Skin of body (tissue), 2 donors: ENCODE data around the gene MAPT. TPM values are rescaled to one million over a fixed set of nuclear protein-coding genes. Genes with fewer than 3 reads are reported as not detected.
"Not testable (repeated sequence)": the region's sequence is repeated elsewhere in the genome, so short reads cannot be mapped to it uniquely, and the experiment has no call there.

ENCODE experiments used
- DNase-seq: peaks from one replicate; lab custom pipeline; 2025; lab: John Stamatoyannopoulos, UW
- total RNA-seq: library from RNA; depleted of rRNA; stranded (reverse); fragments of >200 nt; gene quantifications from one replicate; pipeline ENCODE4 v1.2.3, GENCODE V29; 2014

The MAPT gene
- total RNA-seq, 1 donor from 2014 or later, result 4.8 TPM

DNA sequence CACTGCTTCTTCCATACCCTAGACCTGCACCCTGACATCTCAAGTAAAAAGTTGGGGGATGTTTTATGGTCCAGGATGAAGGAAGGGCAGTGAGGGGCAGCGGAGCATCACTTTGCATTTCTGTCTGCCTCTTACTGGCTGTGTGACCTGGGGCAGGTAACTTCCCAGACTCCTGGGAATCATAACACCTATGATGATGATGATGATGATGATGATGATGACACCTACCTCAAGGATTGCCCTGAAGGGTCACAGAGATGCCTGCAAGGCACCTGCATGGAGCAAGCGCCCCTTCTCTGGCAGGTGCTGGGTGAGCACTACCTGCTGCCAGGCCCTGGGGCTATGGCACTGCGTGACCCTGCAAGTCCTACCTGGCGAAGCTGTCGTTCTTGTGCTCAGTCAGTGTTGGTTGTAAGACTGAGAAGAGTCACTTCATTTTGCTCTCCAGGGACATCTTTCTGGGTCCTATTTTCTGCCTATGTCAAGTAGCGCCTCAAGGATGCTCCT, 58.5 kb downstream of the MAPT start:
- DNase-seq, result no peak

DNA sequence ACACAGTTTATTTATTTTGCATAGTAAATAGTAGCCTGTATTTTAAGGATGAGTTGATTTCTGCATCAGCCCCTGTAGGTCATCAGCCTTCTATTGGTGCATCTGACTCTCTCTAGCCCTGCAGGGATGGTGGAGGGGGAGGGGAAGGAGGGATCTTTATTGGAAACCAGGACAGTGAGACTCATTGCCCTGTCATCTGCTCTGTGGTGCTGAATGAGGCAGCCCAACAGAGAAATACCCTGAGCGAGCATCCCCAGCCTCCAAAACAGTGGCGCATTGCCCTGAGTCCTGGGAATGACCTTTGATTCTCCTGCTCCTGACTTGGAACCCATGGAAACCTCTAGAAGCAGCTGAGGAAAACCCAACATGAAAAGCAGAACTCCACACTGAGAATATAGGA, 59.2 kb downstream of the MAPT start:
- no peak for DNase-seq

DNA sequence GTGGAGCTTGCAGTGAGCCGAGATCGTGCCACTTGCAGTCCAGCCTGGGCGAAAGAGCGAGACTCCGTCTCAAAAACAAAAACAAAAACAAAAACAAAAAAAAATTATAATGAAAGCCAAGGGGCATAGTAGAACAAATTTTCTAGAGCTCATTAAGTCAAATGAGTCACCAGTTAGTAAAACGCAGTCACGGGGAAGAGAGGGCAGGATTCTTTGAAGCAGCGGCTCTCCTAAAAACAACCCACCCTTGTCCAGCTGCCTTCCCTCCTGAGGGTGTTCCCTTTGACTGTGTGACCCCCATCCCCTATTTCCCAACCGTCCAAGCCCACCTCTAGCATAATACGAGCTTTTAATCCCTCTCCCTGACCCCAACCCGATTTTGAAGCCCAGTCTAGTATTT, 60.6 kb downstream of the MAPT start:
- DNase-seq, result no peak

DNA sequence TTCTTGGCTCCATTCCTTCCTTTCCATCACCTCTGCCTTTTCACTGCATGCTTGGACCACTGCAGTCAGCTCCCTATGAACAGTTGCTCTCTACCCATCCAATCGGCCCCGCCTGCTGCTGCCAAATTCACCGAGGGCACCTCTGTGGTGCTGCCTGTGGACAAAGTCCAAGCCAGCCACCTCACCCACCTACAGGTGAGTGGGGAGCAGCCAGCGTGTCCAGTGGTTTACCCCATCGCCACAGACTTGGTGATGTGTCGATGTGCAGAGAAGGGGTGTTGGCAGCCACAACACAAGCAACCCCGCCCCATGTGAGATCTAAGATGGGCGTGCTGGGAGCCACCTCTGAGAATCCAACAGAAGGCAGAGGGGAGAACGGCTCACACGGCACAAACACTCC, 61.0 kb downstream of the MAPT start:
- no peak for DNase-seq

DNA sequence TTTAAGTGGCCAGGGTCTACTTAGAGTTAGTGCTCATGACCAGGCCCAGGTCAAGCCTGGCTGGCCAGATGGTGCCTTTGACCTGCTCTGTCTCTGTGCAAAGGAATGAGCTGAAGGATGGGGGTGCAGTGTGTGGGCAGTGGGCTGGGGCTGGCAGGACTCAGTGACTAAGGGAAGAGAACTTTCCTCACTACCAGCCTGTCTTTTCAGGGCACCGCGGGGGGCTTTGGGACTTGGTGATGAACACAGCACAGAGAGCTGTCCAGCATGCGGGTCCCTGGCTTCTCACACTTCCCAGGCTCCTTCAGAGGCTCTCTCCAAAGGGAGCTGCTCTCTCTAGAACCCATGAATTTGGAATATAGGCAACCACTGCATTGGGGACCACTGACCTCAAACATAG, 61.7 kb downstream of the MAPT start:
- no peak for DNase-seq

DNA sequence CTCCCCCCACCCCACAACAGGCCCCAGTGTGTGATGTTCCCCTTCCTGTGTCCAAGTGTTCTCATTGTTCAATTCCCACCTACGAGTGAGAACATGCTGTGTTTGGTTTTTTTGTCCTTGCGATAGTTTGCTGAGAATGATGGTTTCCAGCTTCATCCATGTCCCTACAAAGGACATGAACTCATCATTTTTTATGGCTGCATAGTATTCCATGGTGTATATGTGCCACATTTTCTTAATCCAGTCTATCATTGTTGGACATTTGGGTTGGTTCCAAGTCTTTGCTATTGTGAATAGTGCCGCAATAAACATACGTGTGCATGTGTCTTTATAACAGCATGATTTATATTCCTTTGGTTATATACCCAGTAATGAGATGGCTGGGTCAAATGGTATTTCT, 62.4 kb downstream of the MAPT start:
- not testable (repeated sequence) for DNase-seq

DNA sequence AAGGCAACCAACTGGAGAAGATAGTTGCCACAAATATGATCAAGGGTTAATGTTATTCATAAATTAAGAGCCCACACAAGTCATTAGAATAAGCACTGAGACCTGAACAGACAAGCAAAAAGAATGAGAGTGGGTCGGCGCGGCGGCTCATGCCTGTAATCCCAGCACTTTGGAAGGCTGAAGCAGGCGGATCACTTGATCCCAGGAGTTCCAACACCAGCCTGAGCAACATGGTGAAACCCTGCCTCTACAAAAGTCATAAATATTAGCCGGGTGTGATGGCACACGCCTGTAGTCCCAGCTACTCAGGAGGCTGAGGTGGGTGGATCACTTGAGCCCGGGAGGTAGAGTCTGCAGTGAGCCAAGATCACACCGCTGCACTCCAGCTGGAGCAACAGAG, 64.0 kb downstream of the MAPT start:
- DNase-seq, result no peak

DNA sequence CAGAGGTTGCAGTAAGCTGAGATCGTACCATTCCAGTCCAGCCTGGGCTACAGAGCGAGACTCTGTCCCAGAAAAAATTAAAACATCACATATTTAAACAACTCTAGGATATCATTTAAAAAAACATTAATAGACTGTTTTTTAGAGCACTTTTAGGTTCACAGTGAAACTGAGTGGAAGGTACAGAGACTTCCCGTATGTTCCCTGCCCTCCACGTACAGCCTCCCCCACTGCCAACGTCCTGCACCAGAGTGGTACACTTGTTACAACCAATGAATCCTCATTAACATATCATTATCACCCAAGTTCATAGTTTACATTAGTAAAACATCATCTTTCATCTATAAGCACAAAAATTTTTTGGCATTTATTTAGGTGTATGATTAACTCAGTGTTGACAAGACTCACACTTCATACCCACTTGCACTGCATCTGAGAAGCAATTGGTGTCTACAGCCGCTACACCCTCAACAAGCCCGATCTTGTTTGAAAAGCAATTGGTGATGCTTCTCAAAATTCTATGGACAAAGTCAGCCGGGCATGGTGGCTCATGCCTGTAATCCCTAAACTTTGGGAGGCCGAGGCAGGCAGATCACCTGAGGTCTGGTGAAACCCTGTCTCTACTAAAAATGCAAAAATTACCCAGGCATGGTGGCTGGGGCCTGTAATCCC, 64.8 kb downstream of the MAPT start:
- DNase-seq, result no peak

DNA sequence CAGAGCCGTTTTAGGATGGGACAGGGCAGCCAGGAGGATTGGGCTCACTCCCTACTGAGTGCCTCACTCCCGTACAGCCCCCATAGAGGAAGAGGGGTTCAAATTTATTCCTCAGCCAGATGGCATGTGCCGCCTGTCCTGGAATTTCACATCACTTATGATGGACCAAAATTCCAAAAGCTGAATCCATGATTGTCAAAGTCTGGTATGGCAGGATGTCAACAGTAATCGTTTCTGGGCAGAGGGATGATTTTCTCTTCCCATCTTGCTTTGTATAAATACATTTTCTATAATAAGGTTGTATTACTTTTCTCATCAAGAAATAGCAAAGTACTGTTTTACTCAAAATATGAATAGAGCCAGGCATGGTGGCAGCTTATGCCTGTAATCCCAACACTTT, 66.0 kb downstream of the MAPT start:
- no peak for DNase-seq

DNA sequence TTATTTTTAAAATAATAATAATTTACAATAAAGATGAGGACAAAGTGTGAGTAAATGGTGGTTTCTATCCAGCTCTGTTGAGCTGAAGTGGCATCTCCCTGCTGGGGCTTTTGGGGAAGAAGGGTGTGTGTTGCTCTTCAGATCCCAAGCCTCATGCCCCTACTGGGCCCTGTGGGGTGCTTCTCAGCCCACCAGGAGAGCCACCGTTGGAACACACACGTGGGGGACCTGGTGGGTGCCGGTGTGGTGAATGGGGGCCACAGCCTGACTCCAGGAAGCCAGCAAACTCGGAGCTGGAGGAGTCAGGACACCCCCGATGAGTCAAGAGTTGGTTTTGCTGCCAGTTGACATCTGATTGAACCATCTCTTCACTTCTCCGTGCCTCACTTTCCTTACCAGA, 66.9 kb downstream of the MAPT start:
- no peak for DNase-seq

DNA sequence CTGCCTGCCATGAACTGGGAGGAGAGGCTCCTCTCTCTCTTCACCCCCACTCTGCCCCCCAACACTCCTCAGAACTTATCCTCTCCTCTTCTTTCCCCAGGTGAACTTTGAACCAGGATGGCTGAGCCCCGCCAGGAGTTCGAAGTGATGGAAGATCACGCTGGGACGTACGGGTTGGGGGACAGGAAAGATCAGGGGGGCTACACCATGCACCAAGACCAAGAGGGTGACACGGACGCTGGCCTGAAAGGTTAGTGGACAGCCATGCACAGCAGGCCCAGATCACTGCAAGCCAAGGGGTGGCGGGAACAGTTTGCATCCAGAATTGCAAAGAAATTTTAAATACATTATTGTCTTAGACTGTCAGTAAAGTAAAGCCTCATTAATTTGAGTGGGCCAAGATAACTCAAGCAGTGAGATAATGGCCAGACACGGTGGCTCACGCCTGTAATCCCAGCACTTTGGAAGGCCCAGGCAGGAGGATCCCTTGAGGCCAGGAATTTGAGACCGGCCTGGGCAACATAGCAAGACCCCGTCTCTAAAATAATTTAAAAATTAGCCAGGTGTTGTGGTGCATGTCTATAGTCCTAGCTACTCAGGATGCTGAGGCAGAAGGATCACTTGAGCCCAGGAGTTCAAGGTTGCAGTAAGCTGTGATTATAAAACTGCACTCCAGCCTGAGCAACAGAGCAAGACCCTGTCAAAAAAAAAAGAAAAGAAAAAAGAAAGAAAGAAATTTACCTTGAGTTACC, 68.0 kb downstream of the MAPT start:
- no peak for DNase-seq

DNA sequence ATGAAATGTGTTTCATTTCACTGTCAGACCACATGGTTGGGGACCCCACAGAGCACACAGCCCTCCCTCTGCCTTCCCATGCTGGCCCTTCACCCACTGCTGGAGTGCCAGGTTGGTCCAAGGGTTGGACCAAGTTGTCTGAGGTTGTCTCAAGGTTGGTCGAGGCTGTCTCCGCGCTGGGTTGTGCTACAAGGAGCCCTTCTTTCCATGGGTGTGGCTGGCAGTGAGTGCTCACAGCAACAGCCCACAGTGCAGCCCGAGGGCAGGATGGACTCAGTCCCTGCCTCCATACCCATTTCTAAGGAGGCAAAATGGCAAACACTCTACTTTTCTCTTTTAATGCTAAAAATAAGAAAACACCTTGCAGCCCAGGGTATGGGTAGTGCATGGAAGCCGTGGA, 68.9 kb downstream of the MAPT start:
- no peak for DNase-seq

DNA sequence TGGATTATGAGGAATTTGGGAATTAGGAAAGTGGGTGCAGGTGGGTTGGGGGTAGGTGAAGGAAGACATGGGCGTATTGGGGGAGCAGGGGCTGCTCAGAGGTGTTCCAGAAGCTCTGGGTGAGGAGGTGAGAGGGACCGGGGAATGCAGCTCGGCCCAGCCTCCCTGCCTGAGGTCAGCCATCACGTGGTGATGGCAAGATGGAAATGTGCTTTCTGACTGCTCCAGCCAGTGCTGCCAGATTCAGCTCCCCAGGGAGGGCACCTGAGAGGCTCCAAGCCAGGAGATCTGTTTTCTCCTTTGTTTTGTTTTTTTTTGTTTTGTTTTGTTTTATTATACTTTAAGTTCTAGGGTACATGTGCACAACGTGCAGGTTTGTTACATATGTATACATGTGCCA, 69.5 kb downstream of the MAPT start:
- no peak for DNase-seq

DNA sequence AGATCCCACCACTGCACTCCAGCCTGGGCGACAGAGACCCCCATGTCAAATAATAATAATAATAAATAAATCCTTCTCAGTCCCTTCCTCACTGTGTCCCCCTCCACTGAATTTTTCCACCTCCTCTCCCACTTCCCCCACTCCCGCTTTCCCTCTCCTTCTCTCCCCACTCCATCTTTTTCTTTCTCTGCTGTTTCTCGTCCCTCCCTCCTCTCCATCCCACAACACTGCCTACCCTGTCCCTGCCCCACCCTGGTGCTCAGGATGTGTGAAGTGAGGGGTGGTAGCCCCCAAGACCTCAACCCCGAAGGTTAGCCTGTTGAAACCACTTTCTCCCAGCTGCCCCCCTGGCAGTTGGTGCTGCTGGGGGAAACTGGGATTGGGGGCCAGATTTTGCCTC, 70.3 kb downstream of the MAPT start:
- DNase-seq, result no peak

DNA sequence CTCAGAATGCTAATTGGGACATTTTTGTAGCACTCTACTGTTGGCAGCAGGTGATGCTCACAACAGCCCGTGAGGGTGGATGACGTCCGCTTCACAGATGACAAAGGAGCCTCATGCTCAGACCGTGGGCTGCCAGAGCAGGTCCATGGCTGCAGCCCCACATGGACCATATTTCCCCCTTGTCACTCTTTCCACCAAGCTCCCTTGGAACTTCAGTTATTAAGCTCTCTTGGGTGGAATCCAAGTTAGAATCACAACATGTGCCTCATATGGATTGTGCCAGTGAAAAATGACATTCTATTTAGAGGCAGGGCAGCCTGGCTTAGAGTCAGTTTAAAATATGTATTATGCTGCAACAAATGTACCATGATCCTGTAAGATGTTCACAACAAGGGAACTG, 71.5 kb downstream of the MAPT start:
- peak; percentile 32 for DNase-seq

DNA sequence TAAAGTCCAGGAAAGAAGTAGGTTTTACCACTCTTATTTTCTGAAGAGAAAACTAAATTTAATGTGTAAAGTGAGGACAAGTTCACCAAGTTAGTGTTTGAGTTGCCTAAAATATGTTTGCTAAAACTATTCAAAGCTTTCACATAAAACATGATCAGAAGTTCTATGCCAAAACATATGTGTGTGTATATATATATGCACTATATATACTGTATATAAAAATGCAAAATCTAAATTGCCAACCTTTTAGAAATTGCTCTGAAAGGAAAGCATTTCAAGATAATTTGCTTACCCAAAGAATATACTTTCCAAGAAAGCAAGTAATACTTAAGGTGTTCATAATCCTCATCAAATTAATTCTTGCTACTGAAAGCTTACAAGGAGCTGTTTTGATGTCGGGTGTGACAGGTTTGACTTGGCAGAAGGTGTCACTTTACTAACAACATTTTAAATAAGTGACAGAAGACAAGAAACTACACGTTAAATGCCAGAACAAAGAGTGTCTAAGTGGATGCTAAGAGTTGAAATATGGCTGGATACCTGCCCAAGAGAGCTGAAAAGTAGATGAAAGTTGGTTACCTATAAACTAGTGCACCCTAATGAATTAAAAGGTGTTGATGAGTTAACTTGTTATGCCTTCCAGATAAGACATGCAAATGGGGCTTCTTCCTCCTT, 72.4 kb downstream of the MAPT start:
- DNase-seq, result no peak

DNA sequence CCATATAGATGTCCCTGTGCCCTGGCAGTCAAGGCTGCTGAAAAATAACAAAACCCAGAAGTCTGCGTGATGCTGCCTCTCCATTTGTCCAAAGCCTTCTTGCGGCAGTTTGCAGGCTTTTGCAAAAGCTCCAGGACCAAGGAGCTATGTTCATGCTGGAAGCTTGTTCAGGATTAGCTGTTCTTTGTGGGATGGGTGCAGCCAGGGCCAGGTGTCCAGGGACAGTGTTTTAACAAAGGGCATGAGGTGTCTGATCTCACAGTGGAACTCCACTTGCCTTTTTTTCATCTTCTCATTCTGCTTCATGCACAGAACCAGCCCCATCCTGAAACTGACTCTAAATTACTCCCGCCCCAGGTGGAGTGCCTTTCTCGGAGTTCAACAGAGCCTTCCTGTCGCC, 73.0 kb downstream of the MAPT start:
- DNase-seq, result no peak

DNA sequence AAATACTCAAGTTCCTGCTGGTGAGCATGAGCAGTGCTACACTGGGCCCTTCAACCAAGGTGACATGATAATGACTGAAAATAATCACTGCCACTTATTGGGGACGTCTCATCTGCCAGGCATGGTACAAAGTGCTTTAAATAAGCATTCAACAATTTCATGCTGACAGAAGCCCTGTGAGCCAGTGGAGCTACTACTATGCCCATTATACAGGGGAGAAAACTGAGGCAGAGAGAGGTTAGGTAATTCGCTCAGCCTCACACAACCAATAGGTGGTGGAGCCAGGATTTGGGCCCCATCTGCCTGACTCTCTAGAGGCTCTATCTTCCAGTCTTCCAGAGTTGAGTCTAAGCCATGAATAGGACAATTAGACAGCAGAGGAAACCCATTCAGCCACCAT, 74.4 kb downstream of the MAPT start:
- no peak for DNase-seq

DNA sequence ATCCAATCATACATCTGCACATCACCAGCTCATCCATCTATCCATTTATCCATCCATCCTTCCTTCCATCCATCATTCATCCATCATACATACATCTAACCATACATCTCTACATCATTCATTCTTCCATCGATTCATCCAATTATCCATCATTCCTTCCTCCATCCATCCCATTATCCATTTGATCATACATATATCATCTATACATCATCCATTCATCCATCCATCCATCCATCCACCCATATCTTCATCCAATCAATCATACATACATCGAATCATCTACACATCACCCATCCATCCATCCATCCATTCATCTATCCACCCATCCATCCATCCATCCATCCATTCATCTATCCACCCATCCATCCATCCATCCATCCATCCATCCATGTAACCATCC, 75.4 kb downstream of the MAPT start:
- no peak for DNase-seq

DNA sequence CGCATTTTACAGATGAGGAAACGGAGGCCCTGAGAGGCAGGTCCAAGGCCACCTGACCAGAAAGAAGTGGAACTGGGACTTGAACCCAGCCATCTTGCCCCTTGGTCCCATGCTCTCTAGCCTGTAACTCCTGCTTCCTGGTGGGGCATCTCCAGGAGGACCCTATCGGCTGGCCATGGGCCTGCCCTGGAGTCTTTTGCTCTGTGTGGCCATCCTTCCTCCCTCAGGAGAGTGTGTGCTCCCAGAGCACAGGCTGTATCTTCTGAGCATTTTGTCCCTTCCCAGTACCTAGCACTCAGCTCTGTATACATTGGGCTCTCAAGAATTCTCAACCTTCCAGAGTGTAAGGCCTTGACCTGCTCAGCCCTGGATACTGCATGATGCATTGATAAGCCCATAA, 76.3 kb downstream of the MAPT start:
- no peak for DNase-seq

DNA sequence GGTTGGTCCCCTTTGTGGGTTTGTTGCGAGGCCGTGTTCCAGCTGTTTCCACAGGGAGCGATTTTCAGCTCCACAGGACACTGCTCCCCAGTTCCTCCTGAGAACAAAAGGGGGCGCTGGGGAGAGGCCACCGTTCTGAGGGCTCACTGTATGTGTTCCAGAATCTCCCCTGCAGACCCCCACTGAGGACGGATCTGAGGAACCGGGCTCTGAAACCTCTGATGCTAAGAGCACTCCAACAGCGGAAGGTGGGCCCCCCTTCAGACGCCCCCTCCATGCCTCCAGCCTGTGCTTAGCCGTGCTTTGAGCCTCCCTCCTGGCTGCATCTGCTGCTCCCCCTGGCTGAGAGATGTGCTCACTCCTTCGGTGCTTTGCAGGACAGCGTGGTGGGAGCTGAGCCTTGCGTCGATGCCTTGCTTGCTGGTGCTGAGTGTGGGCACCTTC, 77.4 kb downstream of the MAPT start:
- no peak for DNase-seq

DNA sequence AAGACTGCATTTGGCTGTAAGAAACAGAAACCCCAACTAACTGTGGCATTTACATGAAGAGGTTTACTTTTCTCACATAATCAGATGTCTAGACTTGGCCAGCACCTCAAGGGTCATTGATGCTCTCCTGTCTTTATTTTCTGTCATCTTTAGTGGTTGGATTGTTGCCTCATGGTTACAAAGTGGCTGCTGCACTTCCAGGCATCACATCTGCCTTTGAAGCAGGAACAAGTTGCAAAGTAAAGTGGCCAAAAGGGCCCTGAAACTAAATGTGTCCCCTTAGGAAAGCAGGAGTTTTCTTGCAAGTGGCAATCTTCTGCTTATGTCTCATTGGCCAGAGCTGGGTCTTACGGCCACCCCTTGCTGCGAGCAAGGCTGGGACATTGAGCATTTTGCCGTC, 78.2 kb downstream of the MAPT start:
- DNase-seq, result no peak
